ENCODE data around the gene SH3RF2.
"Not testable (repeated sequence)": the region's sequence is repeated elsewhere in the genome, so short reads cannot be mapped to it uniquely, and the experiment has no call there.

Gene SH3RF2

GRCh38 chr5:145980259-145980658 lies 43.9 kb downstream of the SH3RF2 start:
- DNase-seq (ENCODE audit: low read depth in 2 of 2), result no peak

GRCh38 chr5:145980718-145981117 lies 44.3 kb downstream of the SH3RF2 start:
- DNase-seq (ENCODE audit: low read depth in 2 of 2), result no peak

- DNase-seq (ENCODE audit: low read depth in 2 of 2), result no peak
These were observed 45.5 kb downstream of the SH3RF2 start for GRCh38 chr5:145981589-145982571.

- DNase-seq (ENCODE audit: low read depth in 2 of 2), result no peak
These were observed 46.4 kb downstream of the SH3RF2 start for GRCh38 chr5:145982572-145983318.

- DNase-seq (ENCODE audit: low read depth in 2 of 2), result no peak
These were observed 47.1 kb downstream of the SH3RF2 start for GRCh38 chr5:145983446-145983845.

- DNase-seq (ENCODE audit: low read depth in 2 of 2), result no peak
These were observed 47.7 kb downstream of the SH3RF2 start for GRCh38 chr5:145984072-145984471.

GRCh38 chr5:145987856-145988255 lies 51.5 kb downstream of the SH3RF2 start:
- no peak for DNase-seq (ENCODE audit: low read depth in 2 of 2)

- DNase-seq (ENCODE audit: low read depth in 2 of 2), result no peak
These were observed 52.6 kb downstream of the SH3RF2 start for GRCh38 chr5:145988993-145989392.

- no peak for DNase-seq (ENCODE audit: low read depth in 2 of 2)
These were observed 53.0 kb downstream of the SH3RF2 start for GRCh38 chr5:145989428-145989827.

- DNase-seq (ENCODE audit: low read depth in 2 of 2), result no peak
These were observed 53.8 kb downstream of the SH3RF2 start for GRCh38 chr5:145990170-145990569.

- no peak for DNase-seq (ENCODE audit: low read depth in 2 of 2)
These were observed 54.7 kb downstream of the SH3RF2 start for GRCh38 chr5:145991044-145991575.

- not testable (repeated sequence) for DNase-seq (ENCODE audit: low read depth in 2 of 2)
These were observed 57.2 kb downstream of the SH3RF2 start for GRCh38 chr5:145993538-145993937.

- no peak for DNase-seq (ENCODE audit: low read depth in 2 of 2)
These were observed 59.8 kb downstream of the SH3RF2 start for GRCh38 chr5:145996135-145996534.

GRCh38 chr5:145999208-145999607 lies 62.8 kb downstream of the SH3RF2 start:
- DNase-seq (ENCODE audit: low read depth in 2 of 2), result no peak

- no peak for DNase-seq (ENCODE audit: low read depth in 2 of 2)
These were observed 63.7 kb downstream of the SH3RF2 start for GRCh38 chr5:146000072-146000471.

GRCh38 chr5:146001544-146002190 lies 65.3 kb downstream of the SH3RF2 start:
- no peak for DNase-seq (ENCODE audit: low read depth in 2 of 2)

- DNase-seq (ENCODE audit: low read depth in 2 of 2), result no peak
These were observed 66.1 kb downstream of the SH3RF2 start for GRCh38 chr5:146002491-146002890.

GRCh38 chr5:146003852-146004251 lies 67.5 kb downstream of the SH3RF2 start:
- no peak for DNase-seq (ENCODE audit: low read depth in 2 of 2)

GRCh38 chr5:146005264-146005663 lies 68.9 kb downstream of the SH3RF2 start:
- DNase-seq (ENCODE audit: low read depth in 2 of 2), result no peak

- no peak for DNase-seq (ENCODE audit: low read depth in 2 of 2)
These were observed 69.3 kb downstream of the SH3RF2 start for GRCh38 chr5:146005723-146006122.

GRCh38 chr5:146006470-146007190 lies 70.3 kb downstream of the SH3RF2 start:
- DNase-seq (ENCODE audit: low read depth in 2 of 2), result no peak

All from stimulated activated CD4-positive, alpha-beta T cell treated with anti-CD3 and anti-CD28 coated beads, Interleukin-12 subunit alpha, Interleukin-12 subunit beta, amount 100 ng/mL, for 24 hours (primary cell).